ENCODE measurements around the gene PUM1.
"Not testable (repeated sequence)": the region's sequence is repeated elsewhere in the genome, so short reads cannot be mapped to it uniquely, and the experiment has no call there.

PUM1 gene

GRCh38 chr1:30942326-30942963 lies 123.1 kb downstream of the PUM1 start:
- no peak overlapping the region for H3K4me3 ChIP-seq (replicated peaks; ENCODE audit: low read depth, low read length)
- no peak for TF ChIP-seq CTCF (IDR thresholded peaks at IDR 0.05; ENCODE audit: low read length, missing control alignments)
- peak; percentile 55 for DNase-seq (ENCODE audit: low read depth)

GRCh38 chr1:30940541-30940940 lies 125.0 kb downstream of the PUM1 start:
- DNase-seq (ENCODE audit: low read depth): no peak
- H3K4me3 ChIP-seq (replicated peaks; ENCODE audit: low read depth, low read length): no peak overlapping the region
- TF ChIP-seq CTCF (IDR thresholded peaks at IDR 0.05; ENCODE audit: low read length, missing control alignments): no peak

GRCh38 chr1:30936541-30937171 lies 128.9 kb downstream of the PUM1 start:
- no peak for DNase-seq (ENCODE audit: low read depth)
- H3K4me3 ChIP-seq (replicated peaks; ENCODE audit: low read depth, low read length): no peak overlapping the region
- TF ChIP-seq CTCF (IDR thresholded peaks at IDR 0.05; ENCODE audit: low read length, missing control alignments): no peak

- not testable (repeated sequence) for H3K4me3 ChIP-seq (replicated peaks; ENCODE audit: low read depth, low read length); DNase-seq (ENCODE audit: low read depth)
Observed at GRCh38 chr1:30935758-30936157, 129.8 kb downstream of the PUM1 start.

- DNase-seq (ENCODE audit: low read depth): no peak
- TF ChIP-seq CTCF (IDR thresholded peaks at IDR 0.05; ENCODE audit: low read length, missing control alignments): no peak
- H3K4me3 ChIP-seq (replicated peaks; ENCODE audit: low read depth, low read length): no peak overlapping the region
Observed at GRCh38 chr1:30934613-30935012, 130.9 kb downstream of the PUM1 start.

GRCh38 chr1:30933874-30934252 lies 131.7 kb downstream of the PUM1 start:
- DNase-seq (ENCODE audit: low read depth): peak; percentile 31
- H3K4me3 ChIP-seq (replicated peaks; ENCODE audit: low read depth, low read length): no peak overlapping the region
- TF ChIP-seq CTCF (IDR thresholded peaks at IDR 0.05; ENCODE audit: low read length, missing control alignments): no peak

- no peak overlapping the region for H3K4me3 ChIP-seq (replicated peaks; ENCODE audit: low read depth, low read length)
- no peak for TF ChIP-seq CTCF (IDR thresholded peaks at IDR 0.05; ENCODE audit: low read length, missing control alignments)
- DNase-seq (ENCODE audit: low read depth): no peak
Observed at GRCh38 chr1:30930631-30931173, 134.8 kb downstream of the PUM1 start.

Data from fibroblast of pulmonary artery (primary cell).